Glutamatergic neuron (in vitro differentiated cells): ENCODE results near the gene POLR1H. TPM values are rescaled to one million over a fixed set of nuclear protein-coding genes. Genes with fewer than 3 reads are reported as not detected.

Experiments used
- DNase-seq: peaks from one replicate; pipeline ENCODE4 v3.0.0; 2022
- H3K27ac Mint-ChIP-seq: one replicate; pipeline ENCODE4 v1.8.0; 2020; ENCODE audit warnings: mild to moderate bottlenecking, mixed read lengths, inconsistent platforms; ENCODE audit not compliant: unreplicated experiment
- H3K27me3 Mint-ChIP-seq: one replicate; pipeline ENCODE4 v1.8.0; 2020; ENCODE audit warnings: mild to moderate bottlenecking, moderate library complexity, mixed read lengths, inconsistent platforms; ENCODE audit not compliant: unreplicated experiment
- H3K36me3 Mint-ChIP-seq: one replicate; pipeline ENCODE4 v1.8.0; 2020; ENCODE audit warnings: mild to moderate bottlenecking, mixed read lengths, inconsistent platforms; ENCODE audit not compliant: unreplicated experiment
- H3K4me1 Mint-ChIP-seq: one replicate; pipeline ENCODE4 v1.8.0; 2020; ENCODE audit warnings: mild to moderate bottlenecking, low read depth, mixed read lengths, inconsistent platforms; ENCODE audit not compliant: unreplicated experiment
- H3K4me3 Mint-ChIP-seq: one replicate; pipeline ENCODE4 v1.8.0; 2020; ENCODE audit warnings: mild to moderate bottlenecking, mixed read lengths, inconsistent platforms; ENCODE audit not compliant: unreplicated experiment
- H3K9me3 Mint-ChIP-seq: one replicate; pipeline ENCODE4 v1.8.0; 2020; ENCODE audit warnings: mild to moderate bottlenecking, moderate library complexity, mixed read lengths, inconsistent platforms; ENCODE audit not compliant: unreplicated experiment
- CTCF ChIP-seq: fragments of 200-600 bp; sonication (generic); IDR thresholded peaks from one replicate; pipeline ENCODE4 v1.5.0; 2021; ENCODE audit not compliant: partially characterized antibody, unreplicated experiment
- total RNA-seq: library from RNA; stranded (reverse); fragmentation: NEBNext Ultra II Directional; extraction: Animal tissue kit (Norgen Biotek cat#: 25700); gene quantifications from one replicate; pipeline ENCODE4 v1.2.1, GENCODE V29; 2021; ENCODE audit not compliant: unreplicated experiment

Gene POLR1H
- total RNA-seq, 1 donor from 2014 or later = 17.0 TPM

GRCh38 chr6:30077218-30077617 lies 16.2 kb downstream of the POLR1H start:
- peaks cover 2% of the 10 kb centered on the region for H3K4me1 Mint-ChIP-seq
- peaks cover 11% of the 10 kb centered on the region for H3K36me3 Mint-ChIP-seq
- no peak for DNase-seq
- H3K27me3 Mint-ChIP-seq = peaks cover 14% of the 10 kb centered on the region
- no peak overlapping the region for H3K27ac Mint-ChIP-seq
- no peak for TF ChIP-seq CTCF
- H3K4me3 Mint-ChIP-seq = no peak overlapping the region
- H3K9me3 Mint-ChIP-seq = peaks cover 7% of the 10 kb centered on the region

- Mint-ChIP-seq H3K36me3 (peaks cover 5% of the 10 kb centered on the region), H3K27ac (no peak overlapping the region), H3K4me1 (no peaks in the 10 kb centered on the region), H3K4me3 (no peak overlapping the region), H3K27me3 (peaks cover 3% of the 10 kb centered on the region), H3K9me3 (peaks cover 6% of the 10 kb centered on the region)
- TF ChIP-seq CTCF = no peak
- no peak for DNase-seq
Observed at GRCh38 chr6:30087876-30088275, 26.8 kb downstream of the POLR1H start.

GRCh38 chr6:30091577-30092381 lies 30.7 kb downstream of the POLR1H start:
- TF ChIP-seq CTCF = no peak
- no peak for DNase-seq
- Mint-ChIP-seq H3K27me3 (peaks cover 4% of the 10 kb centered on the region), H3K4me3 (no peak overlapping the region), H3K4me1 (peaks cover 5% of the 10 kb centered on the region), H3K36me3 (no peaks in the 10 kb centered on the region), H3K27ac (no peak overlapping the region), H3K9me3 (peaks cover 2% of the 10 kb centered on the region)

- no peak overlapping the region for H3K27ac Mint-ChIP-seq
- peaks cover 5% of the 10 kb centered on the region for H3K4me1 Mint-ChIP-seq
- H3K27me3 Mint-ChIP-seq = peaks cover 7% of the 10 kb centered on the region
- DNase-seq = no peak
- peaks cover 2% of the 10 kb centered on the region for H3K9me3 Mint-ChIP-seq
- H3K4me3 Mint-ChIP-seq = no peak overlapping the region
- TF ChIP-seq CTCF = no peak
- no peaks in the 10 kb centered on the region for H3K36me3 Mint-ChIP-seq
Observed at GRCh38 chr6:30092852-30093543, 31.9 kb downstream of the POLR1H start.
